Activated naive CD8-positive, alpha-beta T cell treated with anti-CD3 and anti-CD28 coated beads, Interleukin-2, amount 10 ng/mL, durations not matched to agents 7 days and 5 days (primary cell): ENCODE data around the gene GGT1. TPM values are rescaled to one million over a fixed set of nuclear protein-coding genes. Genes with fewer than 3 reads are reported as not detected.
"Not testable (repeated sequence)": the region's sequence is repeated elsewhere in the genome, so short reads cannot be mapped to it uniquely, and the experiment has no call there.

Experiments
- ATAC-seq: fragments of 150-1000 bp; cut with Tn5 transposase; one replicate; pipeline ENCODE4 v1.10.0; 2021; ENCODE audit warnings: low read depth, moderate library complexity
- POLR2A ChIA-PET: fragments of 350-600 bp; sonication (Branson Sonifier 250); formaldehyde crosslinking; loops from one replicate; lab custom pipeline; 2021; ENCODE audit warnings: antibody characterized with exemption; lab: Charles Lee
- DNase-seq: peaks from one replicate; pipeline ENCODE4 v3.0.0; 2021
- H3K27ac Mint-ChIP-seq: one replicate; pipeline ENCODE4 v1.8.0; 2022; ENCODE audit warnings: mild to moderate bottlenecking, mixed read lengths
- H3K27me3 Mint-ChIP-seq: one replicate; pipeline ENCODE4 v1.8.0; 2022; ENCODE audit warnings: mild to moderate bottlenecking, moderate library complexity, mixed read lengths
- H3K36me3 Mint-ChIP-seq: one replicate; pipeline ENCODE4 v1.8.0; 2021; ENCODE audit warnings: mild to moderate bottlenecking, mixed read lengths
- H3K4me1 Mint-ChIP-seq: one replicate; pipeline ENCODE4 v1.8.0; 2021; ENCODE audit warnings: mixed read lengths
- H3K4me3 Mint-ChIP-seq: one replicate; pipeline ENCODE4 v1.8.0; 2022; ENCODE audit warnings: mild to moderate bottlenecking, moderate library complexity, mixed read lengths
- H3K9me3 Mint-ChIP-seq: one replicate; pipeline ENCODE4 v1.8.0; 2021; ENCODE audit warnings: mixed read lengths
- total RNA-seq, 2 experiments: library from RNA; stranded (reverse); gene quantifications; one replicate each; pipeline ENCODE4 v1.2.3, GENCODE V29; 2021

GGT1 gene
- total RNA-seq, 2 experiments from 2014 or later: 25.4 to 25.7 TPM

- DNase-seq (no peak), ATAC-seq (no peak)
- Mint-ChIP-seq H3K4me1 (peaks cover 7% of the 10 kb centered on the region), H3K27me3 (peaks cover 6% of the 10 kb centered on the region), H3K9me3 (no peaks in the 10 kb centered on the region), H3K4me3 (no peak overlapping the region), H3K27ac (no peak overlapping the region), H3K36me3 (peaks cover 1% of the 10 kb centered on the region)
- POLR2A ChIA-PET: interaction anchor here (1.2 kb wide), 1 partner anchor 33 kb away, joined by 4 read pairs; the partner anchor contains the start of gene GUCD1
Measured at GRCh38 chr22:24588381-24588756, 14.6 kb upstream of the GGT1 start.

- DNase-seq: no peak
- Mint-ChIP-seq H3K4me1 (peaks cover 6% of the 10 kb centered on the region), H3K36me3 (peaks cover 1% of the 10 kb centered on the region), H3K27me3 (peaks cover 6% of the 10 kb centered on the region), H3K27ac (no peak overlapping the region), H3K4me3 (no peak overlapping the region), H3K9me3 (no peaks in the 10 kb centered on the region)
- POLR2A ChIA-PET: interaction anchor here (1.2 kb wide), 1 partner anchor 34 kb away, joined by 4 read pairs; the partner anchor contains the start of gene GUCD1
- ATAC-seq: no peak
Measured at GRCh38 chr22:24588757-24589481, 14.1 kb upstream of the GGT1 start.

- DNase-seq (no peak), ATAC-seq (no peak)
- peaks cover 6% of the 10 kb centered on the region for H3K27me3 Mint-ChIP-seq
- POLR2A ChIA-PET: no interaction called here
- peaks cover 1% of the 10 kb centered on the region for H3K36me3 Mint-ChIP-seq
- no peak overlapping the region for H3K27ac Mint-ChIP-seq
- H3K4me1 Mint-ChIP-seq: peaks cover 4% of the 10 kb centered on the region
- no peak overlapping the region for H3K4me3 Mint-ChIP-seq
- H3K9me3 Mint-ChIP-seq: no peaks in the 10 kb centered on the region
Measured at GRCh38 chr22:24589518-24590030, 13.4 kb upstream of the GGT1 start.

GRCh38 chr22:24590596-24591173, 12.3 kb upstream of the GGT1 start:
- peaks cover 4% of the 10 kb centered on the region for H3K4me1 Mint-ChIP-seq
- ATAC-seq: no peak
- H3K27ac Mint-ChIP-seq: no peak overlapping the region
- POLR2A ChIA-PET: no interaction called here
- H3K4me3 Mint-ChIP-seq: no peak overlapping the region
- DNase-seq: no peak
- H3K27me3 Mint-ChIP-seq: peaks cover 6% of the 10 kb centered on the region
- peaks cover 1% of the 10 kb centered on the region for H3K36me3 Mint-ChIP-seq
- H3K9me3 Mint-ChIP-seq: no peaks in the 10 kb centered on the region

- Mint-ChIP-seq H3K27ac (no peak overlapping the region), H3K9me3 (no peaks in the 10 kb centered on the region), H3K4me3 (no peak overlapping the region), H3K36me3 (peaks cover 1% of the 10 kb centered on the region), H3K4me1 (peaks cover 4% of the 10 kb centered on the region), H3K27me3 (peaks cover 6% of the 10 kb centered on the region)
- POLR2A ChIA-PET: no interaction called here
- DNase-seq (no peak), ATAC-seq (no peak)
Measured at GRCh38 chr22:24591286-24591830, 11.6 kb upstream of the GGT1 start.

GRCh38 chr22:24592058-24592850, 10.7 kb upstream of the GGT1 start:
- DNase-seq: no peak
- H3K36me3 Mint-ChIP-seq: peaks cover 1% of the 10 kb centered on the region
- no peak for ATAC-seq
- POLR2A ChIA-PET: no interaction called here
- H3K9me3 Mint-ChIP-seq: no peaks in the 10 kb centered on the region
- peaks cover 6% of the 10 kb centered on the region for H3K27me3 Mint-ChIP-seq
- peak overlapping the region; percentile 69 for H3K27ac Mint-ChIP-seq
- peaks cover 7% of the 10 kb centered on the region for H3K4me1 Mint-ChIP-seq
- H3K4me3 Mint-ChIP-seq: peak overlapping the region; percentile 87

- POLR2A ChIA-PET: interaction anchor here (2.3 kb wide), 1 partner anchor 37 kb away, joined by 5 read pairs; the partner anchor contains the start of genes GUCD1 and SNRPD3
- Mint-ChIP-seq H3K36me3 (peaks cover 1% of the 10 kb centered on the region), H3K4me3 (peak within 1 kb of the TSS; percentile 87), H3K27ac (peak within 1 kb of the TSS; percentile 69), H3K4me1 (peaks cover 10% of the 10 kb centered on the region), H3K9me3 (no peaks in the 10 kb centered on the region), H3K27me3 (peaks cover 6% of the 10 kb centered on the region)
- DNase-seq: peak; percentile 68
- peak; percentile 70 for ATAC-seq
Measured at GRCh38 chr22:24592851-24593558, 10.0 kb upstream of the GGT1 start, which contains the start of gene LRRC75B. LRRC75B (minus strand) TSS chr22:24593073; CDS start chr22:24593039, 34 bp downstream.

- not testable (repeated sequence) for H3K27me3 Mint-ChIP-seq, H3K36me3 Mint-ChIP-seq, H3K9me3 Mint-ChIP-seq, ATAC-seq, H3K27ac Mint-ChIP-seq
- H3K4me1 Mint-ChIP-seq: peaks cover 10% of the 10 kb centered on the region
- DNase-seq: peak; percentile 14
- POLR2A ChIA-PET: interaction anchor here (2.3 kb wide), 1 partner anchor 38 kb away, joined by 5 read pairs; the partner anchor contains the start of genes GUCD1 and SNRPD3
- H3K4me3 Mint-ChIP-seq: peak overlapping the region; percentile 59
Measured at GRCh38 chr22:24593559-24593835, 9.5 kb upstream of the GGT1 start.

GRCh38 chr22:24593836-24594568, 9.0 kb upstream of the GGT1 start:
- POLR2A ChIA-PET: interaction anchor here (2.3 kb wide), 1 partner anchor 38 kb away, joined by 5 read pairs; the partner anchor contains the start of genes GUCD1 and SNRPD3
- Mint-ChIP-seq H3K27ac (no peak overlapping the region), H3K27me3 (peaks cover 6% of the 10 kb centered on the region), H3K36me3 (peaks cover 1% of the 10 kb centered on the region), H3K4me3 (no peak overlapping the region), H3K9me3 (no peaks in the 10 kb centered on the region), H3K4me1 (peaks cover 10% of the 10 kb centered on the region)
- no peak for ATAC-seq
- peak; percentile 24 for DNase-seq

- Mint-ChIP-seq H3K27me3 (peaks cover 6% of the 10 kb centered on the region), H3K27ac (no peak overlapping the region), H3K4me1 (peaks cover 10% of the 10 kb centered on the region), H3K36me3 (peaks cover 1% of the 10 kb centered on the region), H3K4me3 (no peak overlapping the region), H3K9me3 (no peaks in the 10 kb centered on the region)
- DNase-seq (no peak), ATAC-seq (no peak)
- POLR2A ChIA-PET: interaction anchor here (2.3 kb wide), 1 partner anchor 39 kb away, joined by 5 read pairs; the partner anchor contains the start of genes GUCD1 and SNRPD3
Measured at GRCh38 chr22:24594569-24595120, 8.3 kb upstream of the GGT1 start.

- POLR2A ChIA-PET: interaction anchor here (2.3 kb wide), 1 partner anchor 40 kb away, joined by 5 read pairs; the partner anchor contains the start of genes GUCD1 and SNRPD3
- peaks cover 6% of the 10 kb centered on the region for H3K27me3 Mint-ChIP-seq
Measured at GRCh38 chr22:24595228-24595627, 7.8 kb upstream of the GGT1 start.

More at GRCh38 chr22:24595228-24595627, 7.8 kb upstream of the GGT1 start:
- Mint-ChIP-seq H3K4me3 (no peak overlapping the region), H3K36me3 (peaks cover 1% of the 10 kb centered on the region), H3K9me3 (no peaks in the 10 kb centered on the region), H3K4me1 (peaks cover 10% of the 10 kb centered on the region), H3K27ac (no peak overlapping the region)
- no peak for DNase-seq
- no peak for ATAC-seq
